SK-N-MC (cell line): ENCODE data around the gene DGUOK.

Experiments used
- DNase-seq: peaks from one replicate; pipeline ENCODE4 v3.0.0-alpha.2; 2011; ENCODE audit warnings: low read depth, low spot score
- H3K27ac ChIP-seq: fragments of 200-600 bp; sonication (generic); 2 replicates; pipeline ENCODE4 v1.5.1; 2016; ENCODE audit warnings: mixed run types
- H3K36me3 ChIP-seq: fragments of 200-600 bp; sonication (generic); 2 replicates; pipeline ENCODE4 v1.6.1; 2017; ENCODE audit warnings: antibody characterized with exemption, low read length, mixed read lengths; ENCODE audit not compliant: insufficient read depth
- H3K4me3 ChIP-seq: fragments of 200-600 bp; sonication (generic); 2 replicates; pipeline ENCODE4 v1.5.1; 2016
- H3K9ac ChIP-seq: fragments of 200-600 bp; sonication (generic); 2 replicates; pipeline ENCODE4 v1.8.0; 2017; ENCODE audit warnings: mixed run types, mixed read lengths; ENCODE audit not compliant: insufficient read length
- H3K9me3 ChIP-seq: fragments of 200-600 bp; sonication (generic); 2 replicates; pipeline ENCODE4 v1.6.1; 2017; ENCODE audit warnings: low read depth, mild to moderate bottlenecking, antibody characterized with exemption, low read length, moderate library complexity, mixed read lengths
- EZH2 ChIP-seq: fragments of 200-600 bp; sonication (generic); IDR thresholded peaks from one replicate; pipeline ENCODE4 v1.6.1; 2017; ENCODE audit warnings: antibody characterized with exemption
- FOXP2 ChIP-seq: optimal IDR thresholded peaks from 2 replicates; pipeline ENCODE3; 2011; ENCODE audit warnings: mild to moderate bottlenecking, moderate library complexity; ENCODE audit not compliant: insufficient read depth; ENCODE audit errors: extremely low read length, control extremely low read depth
- POLR2AphosphoS5 ChIP-seq: IDR thresholded peaks from 2 replicates; pipeline ENCODE4 v1.6.1; 2012; ENCODE audit warnings: mild to moderate bottlenecking, low read depth, low read length, borderline replicate concordance

The DGUOK gene

GRCh38 chr2:73890301-73891092 is 36.2 kb upstream of the DGUOK start:
- TF ChIP-seq POLR2AphosphoS5 (no peak), EZH2 (no peak), FOXP2 (no peak)
- DNase-seq: no peak

GRCh38 chr2:73891276-73891901 is 35.3 kb upstream of the DGUOK start:
- no peaks in the 10 kb centered on the region for H3K36me3 ChIP-seq
- DNase-seq: no peak
- no peak overlapping the region for H3K4me3 ChIP-seq
- H3K27ac ChIP-seq: no peak overlapping the region
- H3K9ac ChIP-seq: no peak overlapping the region
- no peaks in the 10 kb centered on the region for H3K9me3 ChIP-seq
- TF ChIP-seq POLR2AphosphoS5 (no peak), FOXP2 (no peak), EZH2 (no peak)

More at GRCh38 chr2:73890301-73891092, 36.2 kb upstream of the DGUOK start:
- H3K9me3 ChIP-seq: no peaks in the 10 kb centered on the region
- no peaks in the 10 kb centered on the region for H3K36me3 ChIP-seq
- H3K4me3 ChIP-seq: no peak overlapping the region
- H3K27ac ChIP-seq: no peak overlapping the region
- H3K9ac ChIP-seq: no peak overlapping the region

DNA sequence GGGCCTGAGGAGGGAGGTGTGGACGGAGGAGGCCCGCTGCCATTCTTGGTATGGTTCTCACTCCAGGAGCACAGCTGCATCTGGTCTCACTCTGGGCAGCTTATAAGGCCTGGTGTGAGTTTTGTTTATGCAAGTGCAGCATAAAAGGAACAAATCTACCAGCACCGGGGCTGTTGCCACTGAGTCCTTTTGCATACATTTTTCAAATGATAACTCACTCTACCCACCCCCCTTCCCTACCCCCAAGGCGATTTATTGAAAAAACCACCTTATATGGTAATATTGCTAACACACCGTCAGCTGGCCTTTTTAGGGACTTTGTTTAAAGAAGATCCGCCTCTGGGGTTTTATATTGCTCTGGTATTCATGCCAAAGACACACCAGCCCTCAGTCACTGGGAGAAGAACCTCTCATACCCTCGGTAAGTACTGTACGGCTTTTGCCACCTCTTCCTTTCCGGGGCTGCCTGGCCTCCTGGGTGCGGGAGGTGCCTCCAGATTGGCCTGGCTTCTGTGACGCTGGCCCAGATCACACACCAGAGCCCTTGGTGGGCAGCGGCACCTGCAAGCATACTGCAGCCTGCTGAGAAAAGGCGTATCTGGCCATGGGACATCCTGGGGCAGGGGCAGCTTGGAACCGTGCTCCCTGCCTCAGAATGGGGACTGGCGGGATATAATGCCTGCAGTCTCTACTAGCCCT is 33.9 kb upstream of the DGUOK start, which contains the start of gene ACTG2:
TSS of gene ACTG2 (plus strand) at position 378 of the 699 bp plus-strand sequence. CDS start 8,304 bp downstream, outside the sequence.
- peak within 1 kb of the TSS; percentile 66 for H3K9ac ChIP-seq
- TF ChIP-seq POLR2AphosphoS5 (no peak), EZH2 (no peak), FOXP2 (no peak)
- H3K36me3 ChIP-seq: no peaks in the 10 kb centered on the region
- no peak for DNase-seq
- no peaks in the 10 kb centered on the region for H3K9me3 ChIP-seq
- H3K27ac ChIP-seq: peak within 1 kb of the TSS; percentile 40
- H3K4me3 ChIP-seq: peak within 1 kb of the TSS; percentile 53

GRCh38 chr2:73893764-73894474 is 32.8 kb upstream of the DGUOK start:
- H3K9me3 ChIP-seq: no peaks in the 10 kb centered on the region
- H3K9ac ChIP-seq: no peak overlapping the region
- TF ChIP-seq FOXP2: no peak
- no peak for TF ChIP-seq POLR2AphosphoS5
- no peak for TF ChIP-seq EZH2
- H3K4me3 ChIP-seq: no peak overlapping the region
- no peak overlapping the region for H3K27ac ChIP-seq
- DNase-seq: no peak
- no peaks in the 10 kb centered on the region for H3K36me3 ChIP-seq

DNA sequence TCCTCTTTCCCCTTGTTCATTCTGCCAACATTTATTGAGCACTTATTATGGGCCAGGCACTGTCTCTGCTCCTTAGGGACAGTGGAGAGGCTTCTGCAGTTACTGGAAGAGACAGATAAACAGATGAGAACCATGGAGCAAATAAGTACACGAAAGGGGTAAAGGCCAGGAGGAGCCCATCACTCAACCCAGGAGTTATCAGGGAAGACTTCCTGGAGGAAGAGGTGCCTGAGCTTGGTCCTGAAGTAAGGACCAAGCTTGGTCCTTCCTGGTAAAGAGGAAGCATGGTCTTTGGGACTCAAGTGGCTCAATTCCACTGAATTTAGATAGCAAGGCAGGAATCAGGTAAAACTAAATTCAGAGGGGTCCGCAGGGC is 32.2 kb upstream of the DGUOK start:
- Histone ChIP-seq H3K4me3 (no peak overlapping the region), H3K27ac (no peak overlapping the region)

GRCh38 chr2:73894877-73895276 is 31.8 kb upstream of the DGUOK start:
- Histone ChIP-seq H3K9ac (no peak overlapping the region), H3K27ac (peak overlapping the region; percentile 35), H3K4me3 (no peak overlapping the region), H3K9me3 (no peaks in the 10 kb centered on the region), H3K36me3 (no peaks in the 10 kb centered on the region)
- no peak for DNase-seq
- TF ChIP-seq FOXP2 (no peak), EZH2 (no peak), POLR2AphosphoS5 (no peak)

More for the DNA sequence above, 32.2 kb upstream of the DGUOK start:
- no peak for TF ChIP-seq FOXP2
- no peak for TF ChIP-seq EZH2
- TF ChIP-seq POLR2AphosphoS5: no peak
- H3K9ac ChIP-seq: no peak overlapping the region
- H3K36me3 ChIP-seq: no peaks in the 10 kb centered on the region
- no peak for DNase-seq
- H3K9me3 ChIP-seq: no peaks in the 10 kb centered on the region

GRCh38 chr2:73895473-73895872 is 31.2 kb upstream of the DGUOK start:
- no peak for TF ChIP-seq FOXP2
- TF ChIP-seq EZH2: no peak
- no peak for TF ChIP-seq POLR2AphosphoS5
- no peak for DNase-seq
- no peaks in the 10 kb centered on the region for H3K36me3 ChIP-seq
- H3K27ac ChIP-seq: peak overlapping the region; percentile 35
- no peak overlapping the region for H3K9ac ChIP-seq
- H3K9me3 ChIP-seq: no peaks in the 10 kb centered on the region
- no peak overlapping the region for H3K4me3 ChIP-seq
